ENCODE data around the gene SAP30.

DNA sequence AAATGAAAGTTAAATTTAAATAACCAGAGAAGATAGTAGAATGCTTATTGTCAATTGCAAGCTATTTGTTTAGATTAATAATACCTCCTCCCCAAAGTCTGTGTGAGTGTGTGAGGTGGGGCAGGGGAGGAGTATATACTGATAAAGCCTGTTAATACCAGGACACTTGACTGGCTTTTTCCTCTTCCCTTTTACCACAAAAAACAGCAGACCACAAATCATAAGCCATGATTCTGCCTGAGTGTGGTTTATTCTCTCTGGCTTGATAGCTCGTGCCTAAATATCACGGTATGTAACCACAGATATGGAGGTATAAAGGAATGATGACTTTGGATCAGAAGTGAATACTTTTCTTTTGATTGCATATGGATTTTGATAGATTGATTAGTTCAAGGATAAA lies 50.0 kb downstream of the SAP30 start:
- no peak for TF ChIP-seq POLR2AphosphoS5 (IDR thresholded peaks at IDR 0.05)
- TF ChIP-seq, protein P1, sequence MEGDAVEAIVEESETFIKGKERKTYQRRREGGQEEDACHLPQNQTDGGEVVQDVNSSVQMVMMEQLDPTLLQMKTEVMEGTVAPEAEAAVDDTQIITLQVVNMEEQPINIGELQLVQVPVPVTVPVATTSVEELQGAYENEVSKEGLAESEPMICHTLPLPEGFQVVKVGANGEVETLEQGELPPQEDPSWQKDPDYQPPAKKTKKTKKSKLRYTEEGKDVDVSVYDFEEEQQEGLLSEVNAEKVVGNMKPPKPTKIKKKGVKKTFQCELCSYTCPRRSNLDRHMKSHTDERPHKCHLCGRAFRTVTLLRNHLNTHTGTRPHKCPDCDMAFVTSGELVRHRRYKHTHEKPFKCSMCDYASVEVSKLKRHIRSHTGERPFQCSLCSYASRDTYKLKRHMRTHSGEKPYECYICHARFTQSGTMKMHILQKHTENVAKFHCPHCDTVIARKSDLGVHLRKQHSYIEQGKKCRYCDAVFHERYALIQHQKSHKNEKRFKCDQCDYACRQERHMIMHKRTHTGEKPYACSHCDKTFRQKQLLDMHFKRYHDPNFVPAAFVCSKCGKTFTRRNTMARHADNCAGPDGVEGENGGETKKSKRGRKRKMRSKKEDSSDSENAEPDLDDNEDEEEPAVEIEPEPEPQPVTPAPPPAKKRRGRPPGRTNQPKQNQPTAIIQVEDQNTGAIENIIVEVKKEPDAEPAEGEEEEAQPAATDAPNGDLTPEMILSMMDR (IDR thresholded peaks at IDR 0.05) = no peak
